Testis (tissue), 2 donors: ENCODE results near the gene CERK.

Experiments
- CTCF ChIP-seq, 3 experiments: fragments of 450-650 bp in 2 of 3; fragments of 200-600 bp in 1 of 3; sonication (generic) in 1 of 3; IDR thresholded peaks; one replicate each; pipeline ENCODE4 v1.5.1; 2016 to 2019; ENCODE audit warnings: antibody characterized with exemption in 3 of 3, mild to moderate bottlenecking in 2 of 3, moderate library complexity in 1 of 3
- POLR2A ChIP-seq: fragments of 450-650 bp; IDR thresholded peaks from one replicate; pipeline ENCODE4 v1.6.1; 2017; ENCODE audit warnings: antibody characterized with exemption, mild to moderate bottlenecking, moderate library complexity

GRCh38 chr22:46758121-46758520 lies 20.1 kb upstream of the CERK start:
- no peak for TF ChIP-seq CTCF (IDR thresholded peaks at IDR 0.05)
- TF ChIP-seq POLR2A: no peak
